Naive B cell (primary cell): ENCODE data around the gene PCGF2. TPM values are rescaled to one million over a fixed set of nuclear protein-coding genes. Genes with fewer than 3 reads are reported as not detected.
A peak's percentile ranks its signal among the peaks of the same experiment; 100 is the strongest.

Source experiments
- ATAC-seq, 2 donors: fragments of 150-1000 bp; cut with Tn5 transposase; 2 replicates each; pipeline ENCODE4 v1.10.0; 2021; ENCODE audit warnings: low read depth in 2 of 2, mild to moderate bottlenecking in 2 of 2, moderate library complexity in 2 of 2
- DNase-seq: peaks from one replicate; pipeline ENCODE4 v3.0.0; 2022
- H3K27ac Mint-ChIP-seq, 6 donors: one replicate each; pipeline ENCODE4 v1.8.0; 2020 to 2022; ENCODE audit warnings: mild to moderate bottlenecking in 6 of 6, mixed read lengths in 6 of 6, moderate library complexity in 5 of 6, inconsistent platforms in 2 of 6
- H3K27me3 Mint-ChIP-seq, 3 donors: one replicate each; pipeline ENCODE4 v1.8.0; 2021 to 2022; ENCODE audit warnings: mixed read lengths in 3 of 3, mild to moderate bottlenecking in 1 of 3
- H3K36me3 Mint-ChIP-seq, 2 donors: one replicate each; pipeline ENCODE4 v1.8.0; 2020 to 2022; ENCODE audit warnings: mixed read lengths in 2 of 2, inconsistent platforms in 1 of 2, mild to moderate bottlenecking in 1 of 2
- H3K4me1 Mint-ChIP-seq, 3 donors: one replicate each; pipeline ENCODE4 v1.8.0; 2020 to 2022; ENCODE audit warnings: mixed read lengths in 3 of 3, inconsistent platforms in 1 of 3, mild to moderate bottlenecking in 1 of 3, moderate library complexity in 1 of 3
- H3K4me3 Mint-ChIP-seq, 8 donors: one replicate each; pipeline ENCODE4 v1.8.0; 2020 to 2022; ENCODE audit warnings: mild to moderate bottlenecking in 8 of 8, mixed read lengths in 8 of 8, moderate library complexity in 8 of 8, inconsistent platforms in 2 of 8
- H3K9me3 Mint-ChIP-seq, 7 donors: one replicate each; pipeline ENCODE4 v1.8.0; 2020 to 2022; ENCODE audit warnings: mixed read lengths in 7 of 7, mild to moderate bottlenecking in 5 of 7, inconsistent platforms in 2 of 7, moderate library complexity in 1 of 7
- polyA plus RNA-seq, 6 donors: library from polyadenylated mRNA; unstranded; fragments of 300-500 nt; fragmentation: Illumina TruSeq; gene quantifications; one replicate each; pipeline ENCODE4 v1.2.3, GENCODE V29; 2021; ENCODE audit warnings: low read depth in 6 of 6

The PCGF2 gene
- polyA plus RNA-seq, 6 donors from 2014 or later: not detected

DNA sequence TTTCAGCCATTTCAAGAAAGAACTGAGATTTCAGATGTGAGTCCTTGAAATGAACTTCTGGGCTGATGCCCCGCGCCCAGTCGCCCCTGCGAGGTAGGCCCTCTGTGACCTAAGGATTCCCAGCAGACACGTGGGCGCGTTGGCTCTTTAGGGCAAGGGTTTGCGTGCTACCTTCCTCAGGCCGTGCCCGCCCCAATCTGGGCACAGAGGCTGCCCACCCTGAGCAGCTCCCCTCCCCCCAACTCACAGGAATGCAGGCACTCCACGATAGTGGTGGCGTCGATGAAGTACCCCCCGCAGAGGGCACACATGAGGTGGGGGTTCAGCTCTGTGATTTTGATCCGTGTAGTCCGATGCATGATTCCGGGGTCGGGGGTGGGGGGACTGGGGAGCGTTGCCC lies 8.1 kb downstream of the PCGF2 start:
- H3K27ac Mint-ChIP-seq: no peak overlapping the region

DNA sequence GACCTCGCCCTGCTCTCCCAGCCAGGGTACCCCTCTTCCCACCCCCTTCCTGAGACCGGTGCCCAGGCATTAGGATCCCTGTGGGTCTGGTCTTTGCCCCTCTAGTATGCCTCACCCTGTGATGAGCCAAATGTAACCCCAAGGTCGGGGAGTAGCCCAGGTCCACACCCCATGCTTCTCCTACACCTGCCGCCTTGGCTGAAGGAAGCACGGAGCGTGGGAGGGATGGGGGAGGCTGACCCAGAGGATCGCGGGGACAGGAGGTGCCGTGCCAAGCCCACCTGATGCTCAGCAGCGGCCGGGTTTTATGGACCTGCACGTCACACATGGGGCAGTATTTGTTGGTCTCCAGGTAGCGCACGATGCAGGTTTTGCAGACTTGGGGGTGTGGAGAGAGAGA lies 8.8 kb downstream of the PCGF2 start:
- no peaks in the 10 kb centered on the region for H3K36me3 Mint-ChIP-seq
- H3K4me1 Mint-ChIP-seq: peaks cover 0 to 13% (median 7%) of the 10 kb centered on the region in 3 donors
- DNase-seq (no peak), ATAC-seq (no peak)
- no peaks in the 10 kb centered on the region for H3K9me3 Mint-ChIP-seq
- peak overlapping the region in 1 of 6 donors; percentile 44 for H3K27ac Mint-ChIP-seq
- H3K4me3 Mint-ChIP-seq: no peak overlapping the region
- peaks cover 5 to 22% (median 16%) of the 10 kb centered on the region in 3 donors for H3K27me3 Mint-ChIP-seq

More for the DNA sequence above, 8.1 kb downstream of the PCGF2 start:
- no peaks in the 10 kb centered on the region for H3K36me3 Mint-ChIP-seq
- ATAC-seq (no peak), DNase-seq (no peak)
- H3K9me3 Mint-ChIP-seq: no peaks in the 10 kb centered on the region
- peaks cover 5 to 28% (median 16%) of the 10 kb centered on the region in 3 donors for H3K27me3 Mint-ChIP-seq
- peaks cover 0 to 5% (median 4%) of the 10 kb centered on the region in 3 donors for H3K4me1 Mint-ChIP-seq
- no peak overlapping the region for H3K4me3 Mint-ChIP-seq

DNA sequence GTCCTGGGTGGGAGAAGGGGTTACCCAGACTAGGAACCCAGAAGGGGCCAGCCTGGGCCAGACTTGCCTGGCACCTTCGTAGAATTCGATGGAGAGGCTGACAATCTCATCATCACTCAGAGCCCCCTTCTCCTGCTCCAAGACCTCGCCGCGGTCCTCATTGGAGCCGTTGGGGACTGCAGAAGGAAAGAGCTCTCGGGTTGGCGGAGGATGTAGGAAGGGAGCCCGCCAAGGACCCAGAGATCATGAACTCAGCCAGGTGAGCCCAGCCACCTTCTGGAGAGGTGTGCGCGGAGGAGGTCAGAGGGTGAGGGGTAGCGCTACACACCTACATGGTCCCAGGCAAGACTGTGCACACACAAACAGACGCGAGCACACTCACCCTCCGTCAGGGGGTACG lies 9.4 kb downstream of the PCGF2 start:
- H3K27me3 Mint-ChIP-seq: peaks cover 5 to 16% (median 16%) of the 10 kb centered on the region in 3 donors
- no peak for ATAC-seq
- DNase-seq: no peak
- no peaks in the 10 kb centered on the region for H3K9me3 Mint-ChIP-seq
- no peak overlapping the region for H3K4me3 Mint-ChIP-seq
- H3K36me3 Mint-ChIP-seq: no peaks in the 10 kb centered on the region
- H3K4me1 Mint-ChIP-seq: peaks cover 0 to 19% (median 8%) of the 10 kb centered on the region in 3 donors
- H3K27ac Mint-ChIP-seq: no peak overlapping the region

DNA sequence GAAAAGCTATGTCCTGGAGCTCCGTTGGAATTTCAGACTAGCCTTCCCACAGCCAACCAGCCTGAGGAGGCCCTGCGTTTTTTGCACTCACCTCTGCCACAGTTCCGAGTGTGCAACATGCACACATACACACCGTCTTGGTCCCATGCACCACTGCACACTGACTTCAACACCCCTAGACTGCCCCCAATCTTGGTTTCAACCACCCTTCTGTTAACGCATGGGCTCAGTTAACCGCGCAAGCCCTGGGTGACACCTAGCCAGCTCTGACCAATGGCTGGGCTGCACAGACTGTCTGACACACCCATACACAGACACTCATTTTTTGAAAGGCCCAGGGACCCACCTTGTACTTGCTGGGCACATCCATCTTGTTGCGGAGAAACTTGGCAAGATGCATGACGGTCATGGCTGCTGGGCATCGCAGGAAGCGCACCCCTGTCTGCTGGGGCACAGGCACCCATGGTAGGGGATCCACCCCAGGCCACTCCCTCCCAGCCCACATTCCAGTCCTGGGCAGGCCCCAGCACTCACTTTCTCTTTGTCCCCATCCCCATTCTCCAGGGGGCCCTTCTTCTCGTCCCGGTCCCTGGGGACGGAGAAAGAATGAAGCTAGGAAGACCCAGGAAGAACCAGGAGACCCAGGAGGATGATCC lies 10.0 kb downstream of the PCGF2 start:
- Mint-ChIP-seq H3K4me3 (peak overlapping the region in 1 of 8 donors; percentile 35), H3K9me3 (no peaks in the 10 kb centered on the region)

DNA sequence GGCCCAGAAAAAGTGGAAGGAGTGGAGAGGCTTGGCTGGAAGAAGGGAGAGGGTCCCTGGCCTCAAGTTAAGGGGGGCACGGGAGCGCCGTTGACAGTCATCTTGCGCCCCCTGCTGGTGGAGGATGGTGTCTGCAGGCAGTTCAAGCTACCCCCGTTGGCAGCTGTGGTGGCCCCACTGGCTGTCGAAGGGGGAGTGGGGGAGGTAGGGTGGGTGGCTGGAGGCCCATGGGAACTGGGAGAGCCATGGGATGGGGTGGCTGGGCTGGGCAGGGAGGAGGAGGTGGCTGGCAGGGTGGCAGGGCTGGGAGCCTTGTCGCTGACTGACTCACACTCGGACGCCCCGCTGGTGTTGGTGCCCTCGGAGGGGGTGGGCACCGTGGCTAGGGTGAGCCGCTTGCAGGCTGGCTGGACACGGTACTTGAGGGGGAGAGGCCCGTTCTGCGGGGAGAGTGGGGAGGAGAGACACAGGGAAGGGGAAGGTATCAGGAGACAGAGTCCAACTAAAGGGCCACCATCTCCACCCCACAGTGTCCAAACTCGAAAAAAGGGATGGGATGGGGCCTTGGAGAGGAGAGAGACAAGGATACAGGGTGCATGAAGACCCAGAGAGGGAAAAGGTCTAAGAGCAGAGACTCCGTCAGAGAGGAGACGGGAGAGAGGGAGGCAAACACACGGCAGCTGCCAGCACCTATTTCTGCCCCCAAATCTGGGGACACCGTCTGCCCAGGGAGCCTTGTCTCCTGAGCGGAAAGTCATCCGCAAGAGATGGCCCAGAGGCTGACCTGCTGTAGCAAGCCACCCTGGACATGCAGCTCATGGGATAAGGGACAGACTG lies 12.8 kb downstream of the PCGF2 start:
- peak; percentile 40 for ATAC-seq
- Mint-ChIP-seq H3K4me1 (peaks cover 15 to 44% (median 37%) of the 10 kb centered on the region in 3 donors), H3K27me3 (peaks cover 0 to 16% (median 15%) of the 10 kb centered on the region in 3 donors), H3K36me3 (no peaks in the 10 kb centered on the region), H3K9me3 (no peaks in the 10 kb centered on the region), H3K4me3 (peak overlapping the region in 1 of 8 donors; percentile 37), H3K27ac (peak overlapping the region in 2 of 6 donors; percentile 9 to 82)
- DNase-seq: peak; percentile 68

More for the DNA sequence above, 10.0 kb downstream of the PCGF2 start:
- peaks cover 5 to 16% (median 15%) of the 10 kb centered on the region in 3 donors for H3K27me3 Mint-ChIP-seq
- DNase-seq (no peak), ATAC-seq (no peak)
- H3K27ac Mint-ChIP-seq: no peak overlapping the region
- H3K36me3 Mint-ChIP-seq: no peaks in the 10 kb centered on the region
- peaks cover 0 to 24% (median 12%) of the 10 kb centered on the region in 3 donors for H3K4me1 Mint-ChIP-seq

DNA sequence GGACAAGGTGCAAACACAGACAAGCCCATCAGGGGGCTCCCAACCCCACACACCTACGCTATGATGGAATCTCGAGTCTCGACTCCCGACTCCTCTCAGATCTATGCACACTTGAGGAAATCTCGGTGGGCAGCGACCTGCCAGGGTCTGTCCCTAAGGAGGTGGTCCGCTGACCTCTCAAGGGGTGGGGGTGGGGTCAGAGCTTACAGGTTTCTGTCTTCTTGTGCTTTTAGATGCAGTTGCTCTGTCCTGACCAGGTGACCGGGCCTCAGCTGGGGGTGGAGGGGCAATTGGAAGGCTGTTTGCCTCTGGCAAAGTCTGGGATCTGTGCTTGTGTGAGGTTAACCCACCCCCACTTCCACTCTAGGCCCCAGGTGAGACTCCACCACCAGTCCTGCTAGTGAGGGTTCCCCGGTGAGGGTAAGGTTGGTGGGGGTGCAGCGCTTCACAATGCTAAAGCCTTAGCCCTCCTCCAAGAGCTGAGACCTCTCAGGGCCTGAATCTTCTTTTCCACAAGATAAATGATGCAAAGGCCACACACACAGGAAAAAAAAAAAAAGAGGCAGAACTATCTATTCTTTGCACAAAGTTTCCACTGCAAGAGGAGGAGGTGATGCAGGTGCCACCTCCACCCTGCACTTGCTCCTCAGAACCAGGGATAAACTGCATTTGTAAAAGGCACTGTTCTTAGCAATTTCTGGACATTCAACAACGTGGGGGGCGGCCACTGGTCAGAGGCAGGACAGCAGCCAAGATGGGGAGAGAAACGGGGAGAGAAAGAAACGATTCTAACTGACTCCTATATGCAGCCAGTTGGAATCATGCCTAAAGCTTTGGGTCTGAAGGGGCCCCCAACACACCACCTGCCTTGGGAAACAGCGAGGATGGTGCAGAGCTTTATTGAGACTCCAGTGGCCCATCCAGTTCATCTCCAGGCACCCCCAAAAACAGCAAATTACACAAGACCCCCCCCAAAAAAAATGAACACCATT lies 13.9 kb downstream of the PCGF2 start:
- peaks cover 0 to 12% (median 11%) of the 10 kb centered on the region in 3 donors for H3K27me3 Mint-ChIP-seq
- H3K36me3 Mint-ChIP-seq: no peaks in the 10 kb centered on the region
- H3K27ac Mint-ChIP-seq: peak overlapping the region in 2 of 6 donors; percentile 33 to 92
- ATAC-seq: no peak
- peaks cover 19 to 49% (median 41%) of the 10 kb centered on the region in 3 donors for H3K4me1 Mint-ChIP-seq
- no peaks in the 10 kb centered on the region for H3K9me3 Mint-ChIP-seq
- DNase-seq: no peak
- H3K4me3 Mint-ChIP-seq: peak overlapping the region in 2 of 8 donors; percentile 37 to 40

DNA sequence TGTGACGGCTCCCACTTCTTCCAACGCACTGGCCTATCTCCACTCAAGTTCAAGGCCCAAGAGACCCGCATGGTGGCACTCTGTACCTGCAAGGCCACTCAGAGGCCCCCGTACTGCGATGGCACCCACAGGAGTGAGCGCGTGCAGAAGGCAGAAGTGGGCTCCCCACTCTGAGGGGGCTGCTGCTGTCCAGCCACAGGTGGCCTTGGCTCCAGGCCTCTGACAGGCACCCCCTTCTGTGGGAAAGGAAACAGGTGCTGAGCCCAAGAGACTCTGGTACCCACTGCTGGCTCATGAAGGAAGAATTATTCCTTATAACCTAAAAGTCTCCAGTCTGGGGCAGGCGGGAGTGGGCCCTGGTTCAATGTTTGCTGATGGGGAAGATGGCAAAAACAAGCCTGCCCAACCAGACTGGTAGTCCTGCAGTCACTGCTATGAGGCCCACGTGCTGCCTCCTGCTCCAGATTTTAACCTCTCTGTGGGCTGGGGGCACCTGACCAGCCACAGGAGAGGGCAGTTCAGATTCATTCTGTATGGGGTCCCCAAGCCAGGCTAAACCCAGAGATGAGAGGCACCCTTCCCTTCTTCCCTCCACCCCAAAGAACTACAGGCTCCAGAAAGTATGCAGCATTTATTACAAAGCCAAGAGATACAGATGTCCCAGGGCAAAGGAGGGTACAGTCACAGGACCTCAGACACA lies 14.7 kb downstream of the PCGF2 start:
- peak overlapping the region in 3 of 6 donors; percentile 32 to 92 (median 64) for H3K27ac Mint-ChIP-seq
- peaks cover 0 to under 1% (median 0%) of the 10 kb centered on the region in 7 donors for H3K9me3 Mint-ChIP-seq
- DNase-seq (no peak), ATAC-seq (no peak)
- H3K27me3 Mint-ChIP-seq: peaks cover 0 to 5% (median 3%) of the 10 kb centered on the region in 3 donors
- H3K4me1 Mint-ChIP-seq: peaks cover 28 to 57% (median 49%) of the 10 kb centered on the region in 3 donors
- no peaks in the 10 kb centered on the region for H3K36me3 Mint-ChIP-seq
- H3K4me3 Mint-ChIP-seq: peak overlapping the region in 1 of 8 donors; percentile 78

DNA sequence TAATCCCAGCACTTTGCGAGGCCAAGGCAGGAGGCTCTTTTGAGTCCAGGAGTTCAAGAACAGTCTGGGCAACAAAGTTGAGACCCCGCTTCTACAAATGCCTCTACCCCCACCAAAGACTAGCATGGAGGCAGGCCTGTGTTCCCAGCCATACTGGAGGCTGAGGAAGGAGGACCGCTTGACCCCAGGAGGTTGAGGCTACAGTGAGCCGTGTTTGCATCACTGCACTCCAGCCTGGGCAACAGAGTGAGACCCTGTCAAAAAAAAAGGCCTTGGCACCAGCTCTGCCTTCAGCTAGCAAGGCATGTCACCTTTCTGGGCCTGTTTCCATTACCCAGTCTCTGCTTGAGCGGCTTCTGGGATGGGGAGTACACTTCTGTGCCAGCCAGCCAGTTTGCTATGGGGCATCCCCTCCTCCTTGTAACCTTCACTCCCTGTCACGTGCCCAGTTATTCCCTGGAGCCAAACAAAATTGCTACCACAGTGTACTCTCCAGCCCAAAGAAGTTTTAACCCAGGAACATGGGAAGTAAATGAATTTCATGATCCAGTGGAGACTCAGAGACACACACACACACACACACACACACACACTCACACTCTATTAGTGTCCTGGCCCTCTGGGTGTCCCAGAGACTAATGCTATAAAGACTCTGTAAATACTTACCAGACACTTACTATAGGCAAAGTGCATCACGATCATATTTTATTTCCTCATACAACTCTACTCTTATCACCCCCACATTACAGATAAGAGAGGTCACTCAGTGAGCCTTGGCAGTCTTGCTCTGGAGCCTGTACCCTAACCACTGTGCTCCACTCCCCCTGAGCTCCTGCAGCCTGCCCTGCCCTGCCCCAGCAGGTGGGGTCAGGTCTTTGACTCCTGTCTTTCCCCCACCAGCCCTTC lies 15.5 kb downstream of the PCGF2 start:
- no peaks in the 10 kb centered on the region for H3K36me3 Mint-ChIP-seq
- no peaks in the 10 kb centered on the region for H3K27me3 Mint-ChIP-seq
- peak overlapping the region in 5 of 8 donors; percentile 21 to 98 (median 59) for H3K4me3 Mint-ChIP-seq
- DNase-seq (no peak), ATAC-seq (no peak)
- H3K27ac Mint-ChIP-seq: peak overlapping the region in 4 of 6 donors; percentile 6 to 92 (median 90)
- peaks cover 36 to 65% (median 54%) of the 10 kb centered on the region in 3 donors for H3K4me1 Mint-ChIP-seq
- peaks cover 0 to 4% (median 0%) of the 10 kb centered on the region in 7 donors for H3K9me3 Mint-ChIP-seq

DNA sequence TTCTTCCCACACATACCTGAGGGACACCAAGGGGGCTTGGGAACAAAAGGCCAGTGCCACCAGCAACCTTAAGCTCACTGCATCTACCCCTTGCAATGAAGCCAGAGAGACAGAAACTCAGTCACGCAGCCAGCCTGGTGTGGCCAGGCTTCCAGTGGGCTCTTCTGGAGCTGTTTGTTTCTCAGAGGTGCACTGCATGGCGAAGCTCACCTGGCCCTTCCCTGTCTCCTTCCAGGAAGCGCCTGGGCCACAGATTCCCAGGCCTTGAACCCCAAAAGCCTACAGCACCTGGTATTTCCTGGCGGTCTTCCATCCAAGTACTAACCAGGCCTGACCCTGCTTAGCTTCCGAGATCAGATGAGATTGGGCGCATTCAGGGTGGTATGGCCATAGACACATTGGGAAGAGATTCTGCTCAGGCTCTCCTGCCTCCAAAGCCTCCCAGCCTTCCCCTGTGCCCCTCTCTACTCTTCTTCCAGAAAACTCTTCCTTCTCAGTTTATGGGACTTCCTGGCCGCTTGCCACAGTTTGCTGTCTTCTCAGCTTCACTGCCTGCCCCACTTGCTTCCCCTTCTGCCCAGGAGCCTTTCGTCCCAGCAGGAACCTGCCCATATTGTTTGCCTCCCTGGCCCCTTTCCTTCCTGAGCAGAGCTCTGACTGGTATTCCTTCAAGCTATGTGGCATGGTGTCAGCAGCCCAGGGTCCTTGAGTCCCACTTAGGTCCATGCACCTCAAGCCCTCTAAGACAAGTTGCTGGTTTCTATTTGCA lies 16.4 kb downstream of the PCGF2 start:
- Mint-ChIP-seq H3K27ac (peak overlapping the region; percentile 45 to 97 (median 84)), H3K9me3 (peaks cover 0 to 4% (median 0%) of the 10 kb centered on the region in 7 donors), H3K4me3 (peak overlapping the region; percentile 31 to 98 (median 91)), H3K4me1 (peaks cover 39 to 69% (median 63%) of the 10 kb centered on the region in 3 donors), H3K27me3 (no peaks in the 10 kb centered on the region), H3K36me3 (no peaks in the 10 kb centered on the region)
- DNase-seq: no peak
- ATAC-seq: no peak

DNA sequence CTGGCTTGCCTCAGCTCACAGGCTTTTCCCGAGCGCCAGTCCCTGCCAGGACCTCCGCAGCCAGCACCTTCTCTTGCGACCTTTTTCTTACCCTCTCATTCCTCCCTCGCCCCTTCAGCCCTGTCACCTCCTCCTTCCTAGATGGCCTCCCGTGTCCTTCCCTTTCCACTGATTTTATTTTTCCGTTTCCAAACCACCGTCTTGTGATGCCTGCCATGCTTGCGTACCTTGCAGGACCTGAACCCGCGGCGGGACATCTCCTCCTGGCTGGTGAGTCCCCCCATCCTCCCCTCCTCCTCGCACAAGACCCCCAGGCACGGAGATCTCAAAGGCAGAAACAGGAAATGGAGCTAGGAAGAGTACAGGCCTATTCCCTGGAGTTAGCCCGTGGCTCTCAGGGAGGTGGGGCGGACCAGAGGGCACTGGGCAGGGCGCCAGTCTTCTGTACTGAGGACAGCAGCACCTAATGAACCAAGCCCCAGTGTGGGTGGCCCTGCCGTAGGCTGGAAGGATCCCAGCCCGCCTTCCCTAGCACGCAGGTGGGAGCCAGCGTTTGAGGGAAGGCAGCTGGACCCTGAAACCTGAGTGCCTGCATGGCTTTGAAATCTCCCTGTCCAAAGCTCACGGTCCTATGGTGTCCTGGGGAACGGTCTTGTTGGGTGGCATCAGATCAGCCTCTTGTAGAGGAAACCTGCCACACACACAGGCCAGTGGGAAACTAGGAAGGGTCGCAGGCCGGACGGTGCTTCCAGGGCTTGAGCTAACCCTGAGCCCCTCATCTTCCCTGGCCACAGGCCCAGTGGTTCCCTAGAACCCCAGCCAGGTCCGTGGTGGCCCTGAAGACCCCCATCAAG lies 17.4 kb downstream of the PCGF2 start:
- Mint-ChIP-seq H3K9me3 (peaks cover 0 to 4% (median 0%) of the 10 kb centered on the region in 7 donors), H3K4me1 (peaks cover 39 to 75% (median 68%) of the 10 kb centered on the region in 3 donors), H3K27me3 (no peaks in the 10 kb centered on the region), H3K27ac (peak overlapping the region; percentile 87 to 97 (median 96)), H3K4me3 (peak overlapping the region; percentile 89 to 98 (median 94)), H3K36me3 (no peaks in the 10 kb centered on the region)
- ATAC-seq: no peak
- no peak for DNase-seq
